Right lobe of liver (tissue), 6 donors: Measurements from ENCODE around the gene ETFDH. TPM values are rescaled to one million over a fixed set of nuclear protein-coding genes. Genes with fewer than 3 reads are reported as not detected.
"Not testable (repeated sequence)": the region's sequence is repeated elsewhere in the genome, so short reads cannot be mapped to it uniquely, and the experiment has no call there.

Experiments used
- ATAC-seq, 4 donors: fragments of 200-7000 bp; cut with Tn5 transposase; one replicate each; pipeline ENCODE4 v1.9.1; 2020; ENCODE audit warnings: mild to moderate bottlenecking in 4 of 4, moderate library complexity in 4 of 4
- DNase-seq, 3 donors: peaks; one replicate each; pipeline ENCODE4 v3.0.0-alpha.2; 2020
- H3K27ac ChIP-seq, 3 donors: fragments of 200-600 bp; one replicate each; pipeline ENCODE4 v1.8.0; 2022
- H3K27me3 ChIP-seq, 2 donors: fragments of 200-600 bp; one replicate each; pipeline ENCODE4 v1.8.0; 2022
- H3K36me3 ChIP-seq, 4 donors: fragments of 200-600 bp; sonication (generic) in 1 of 4; one replicate each; pipeline versions ENCODE4 v1.5.1 to v1.8.0; 2017 to 2022; ENCODE audit warnings: control low read depth in 1 of 4
- H3K4me1 ChIP-seq, 4 donors: fragments of 200-600 bp; sonication (generic) in 1 of 4; one replicate each; pipeline versions ENCODE4 v1.5.1 to v1.8.0; 2017 to 2022; ENCODE audit warnings: control low read depth in 1 of 4
- H3K4me3 ChIP-seq, 3 donors: fragments of 200-600 bp; one replicate each; pipeline ENCODE4 v1.8.0; 2022
- H3K9me3 ChIP-seq, 4 donors: fragments of 200-600 bp; sonication (generic) in 1 of 4; one replicate each; pipeline versions ENCODE4 v1.5.1 to v1.8.0; 2017 to 2022; ENCODE audit warnings: control low read depth in 1 of 4
- CTCF ChIP-seq, 4 donors: fragments of 200-600 bp in 3 of 4; fragments of 450-650 bp in 1 of 4; IDR thresholded peaks; one replicate each; pipeline versions ENCODE4 v1.5.1 to v1.8.0; 2016 to 2022; ENCODE audit warnings: antibody characterized with exemption in 4 of 4, mild to moderate bottlenecking in 2 of 4
- POLR2A ChIP-seq: fragments of 450-650 bp; IDR thresholded peaks from one replicate; pipeline ENCODE4 v1.6.1; 2017; ENCODE audit warnings: antibody characterized with exemption, mild to moderate bottlenecking
- WGBS: methylation state at CpG from one replicate; pipeline ENCODE4 v1.1.6; 2018; ENCODE audit warnings: low coverage, low lambda C conversion rate; ENCODE audit not compliant: insufficient coverage; ENCODE audit errors: missing lambda C conversion rate; 5-methylcytosine and 5-hydroxymethylcytosine counted together
- intact Hi-C, 2 donors: fragments of 100-400 bp; cut with DNase I; formaldehyde crosslinking; loops; one replicate each; pipeline versions ENCODE4 v1.11.2 to v1.14.1; 2022
- total RNA-seq, 6 experiments: library from RNA; depleted of rRNA in 2 of 6; stranded (reverse); fragments of >200 nt in 2 of 6; fragmentation: NEBNext Ultra II Directional in 3 of 6; extraction: Animal tissue kit (Norgen Biotek cat#: 25700) in 3 of 6; gene quantifications; one replicate each; pipeline versions ENCODE4 v1.1.0 to v1.2.4, GENCODE V29; 2016 to 2023
- donor health status: DM: no; HTN: yes; CAD: no.
- donor health status: DM: no; HTN: no; CAD: no.
- donor health status: DM: no; HTN: no; CAD: no.
- donor health status: DM: no; HTN: yes; CAD: no.
- donor health status: DM: no; HTN: yes; CAD: no.

ETFDH gene
- total RNA-seq, 6 experiments from 2014 or later: 100 to 146 (median 127) TPM

GRCh38 chr4:158682066-158682465, 10.0 kb downstream of the ETFDH start:
- H3K27me3 ChIP-seq: no peaks in the 10 kb centered on the region
- peaks cover 0 to 5% (median 0%) of the 10 kb centered on the region in 4 donors for H3K4me1 ChIP-seq
- H3K4me3 ChIP-seq: no peak overlapping the region
- H3K36me3 ChIP-seq: peaks cover 0 to 57% (median 21%) of the 10 kb centered on the region in 4 donors
- ATAC-seq (no peak), DNase-seq (no peak)
- TF ChIP-seq POLR2A (no peak), CTCF (IDR thresholded peaks at IDR 0.05) (no peak)
- 26% methylated on average over 2 of the region's 2 CpGs for WGBS
- H3K27ac ChIP-seq: no peak overlapping the region
- H3K9me3 ChIP-seq: no peaks in the 10 kb centered on the region
- intact Hi-C loops: no loop called here

GRCh38 chr4:158688813-158689212, 16.7 kb downstream of the ETFDH start:
- Histone ChIP-seq H3K36me3 (peaks cover 0 to 53% (median 26%) of the 10 kb centered on the region in 4 donors), H3K27me3 (no peaks in the 10 kb centered on the region), H3K4me1 (no peaks in the 10 kb centered on the region), H3K9me3 (no peaks in the 10 kb centered on the region), H3K27ac (no peak overlapping the region), H3K4me3 (no peak overlapping the region)
- TF ChIP-seq POLR2A (no peak), CTCF (IDR thresholded peaks at IDR 0.05) (no peak)
- ATAC-seq (no peak), DNase-seq (no peak)
- intact Hi-C loops: no loop called here
- WGBS: 71% methylated on average over 1 of the region's 1 CpG

GRCh38 chr4:158704274-158704673, 32.2 kb downstream of the ETFDH start:
- no peak for ATAC-seq
- Histone ChIP-seq H3K4me1 (no peaks in the 10 kb centered on the region), H3K9me3 (no peaks in the 10 kb centered on the region), H3K27me3 (no peaks in the 10 kb centered on the region), H3K4me3 (no peak overlapping the region), H3K27ac (no peak overlapping the region), H3K36me3 (peaks cover 0 to 50% (median 23%) of the 10 kb centered on the region in 4 donors)
- WGBS: 92% methylated on average over 3 of the region's 4 CpGs
- intact Hi-C loops: no loop called here
- TF ChIP-seq POLR2A: no peak
- TF ChIP-seq CTCF (IDR thresholded peaks at IDR 0.05): no peak
- DNase-seq: no peak

- ATAC-seq: peak in 3 of 4 donors; percentile 32 to 50 (median 36)
- no peak overlapping the region for H3K27ac ChIP-seq
- peaks cover 0 to 2% (median 0%) of the 10 kb centered on the region in 4 donors for H3K9me3 ChIP-seq
- H3K27me3 ChIP-seq: no peaks in the 10 kb centered on the region
- no peak for DNase-seq
- 53% methylated on average over 1 of the region's 1 CpG for WGBS
- intact Hi-C loops: no loop called here
- H3K4me3 ChIP-seq: no peak overlapping the region
- H3K36me3 ChIP-seq: peaks cover 0 to 96% (median 42%) of the 10 kb centered on the region in 4 donors
- H3K4me1 ChIP-seq: no peaks in the 10 kb centered on the region
- TF ChIP-seq POLR2A (no peak), CTCF (IDR thresholded peaks at IDR 0.05) (peak in 3 of 4 donors; percentile 16 to 25 (median 22))
These were observed 38.7 kb downstream of the ETFDH start for GRCh38 chr4:158710814-158711213.

GRCh38 chr4:158712622-158713021, 40.5 kb downstream of the ETFDH start:
- intact Hi-C loops, H3K4me3 ChIP-seq, H3K9me3 ChIP-seq, H3K27me3 ChIP-seq, H3K27ac ChIP-seq, DNase-seq, ATAC-seq, H3K4me1 ChIP-seq: not testable (repeated sequence)
- peaks cover 0 to 96% (median 42%) of the 10 kb centered on the region in 4 donors for H3K36me3 ChIP-seq
- WGBS: 100% methylated on average over 4 of the region's 4 CpGs
